SK-N-SH (cell line): ENCODE results near the gene LGR6. TPM values are rescaled to one million over a fixed set of nuclear protein-coding genes. Genes with fewer than 3 reads are reported as not detected.
"Not testable (repeated sequence)": the region's sequence is repeated elsewhere in the genome, so short reads cannot be mapped to it uniquely, and the experiment has no call there.

ENCODE experiments used
- CTCF ChIA-PET: fragments of 300-600, 350-600 bp; formaldehyde crosslinking; extraction: SDS; loops from one replicate; lab custom pipeline; 2021; lab: Yijun Ruan, JAX
- POLR2A ChIA-PET: fragments of 350-600 bp; sonication (Branson Sonifier 250); formaldehyde crosslinking; extraction: SDS; loops from one replicate; lab custom pipeline; 2020; ENCODE audit warnings: antibody characterized with exemption, inconsistent platforms; lab: Yijun Ruan, JAX
- DNase-seq: peaks from one replicate; pipeline ENCODE4 v3.0.0; 2012
- H2AFZ ChIP-seq: fragments of 200-600 bp; sonication (generic); 2 replicates; pipeline ENCODE4 v1.8.1; 2016; ENCODE audit warnings: antibody characterized with exemption, mild to moderate bottlenecking, low read depth
- H3F3A ChIP-seq: fragments of 200-600 bp; sonication (generic); replicated peaks from 2 replicates; pipeline ENCODE3; 2016; ENCODE audit warnings: antibody characterized with exemption, mild to moderate bottlenecking; ENCODE audit not compliant: insufficient read depth
- H3K27ac ChIP-seq, 2 experiments: fragments of 200-500 bp in 1 of 2; fragments of 200-600 bp in 1 of 2; sonication (Bioruptor generic) in 1 of 2; sonication (generic), shearing (Covaris generic) in 1 of 2; 2 replicates each; pipeline versions ENCODE4 v1.5.1 to v1.6.1; 2014 to 2016; ENCODE audit warnings: low read depth in 2 of 2, inconsistent platforms in 1 of 2, low read length in 1 of 2, mild to moderate bottlenecking in 1 of 2, mixed read lengths in 1 of 2
- H3K27me3 ChIP-seq: fragments of 200-600 bp; sonication (generic), shearing (Covaris generic); 2 replicates; pipeline ENCODE4 v1.6.1; 2016; ENCODE audit warnings: mixed run types; ENCODE audit not compliant: insufficient read depth
- H3K36me3 ChIP-seq, 2 experiments: fragments of 200-500 bp in 1 of 2; fragments of 200-600 bp in 1 of 2; sonication (Bioruptor generic) in 1 of 2; sonication (generic) in 1 of 2; replicated peaks in 1 of 2; 2 replicates each; pipeline versions ENCODE3 to v1.5.1; 2014 to 2016; ENCODE audit warnings: low read length in 1 of 2, mild to moderate bottlenecking in 1 of 2; ENCODE audit not compliant: insufficient read depth in 2 of 2, control insufficient read depth in 1 of 2
- H3K4me1 ChIP-seq, 2 experiments: fragments of 200-500 bp in 1 of 2; fragments of 200-600 bp in 1 of 2; sonication (Bioruptor generic) in 1 of 2; sonication (generic), shearing (Covaris generic) in 1 of 2; 2 replicates each; pipeline versions ENCODE4 v1.5.1 to v1.6.1; 2014 to 2016; ENCODE audit warnings: low read depth in 1 of 2, low read length in 1 of 2, mixed run types in 1 of 2; ENCODE audit not compliant: insufficient read depth in 2 of 2, control insufficient read depth in 1 of 2
- H3K4me2 ChIP-seq: fragments of 200-600 bp; sonication (generic), shearing (Covaris generic); 2 replicates; pipeline ENCODE4 v1.6.1; 2017; ENCODE audit warnings: mixed run types
- H3K4me3 ChIP-seq, 2 experiments: fragments of 200-500 bp in 1 of 2; fragments of 200-600 bp in 1 of 2; sonication (Bioruptor generic) in 1 of 2; sonication (generic), shearing (Covaris generic) in 1 of 2; 2 replicates each; pipeline versions ENCODE4 v1.5.1 to v1.8.1; 2014 to 2016; ENCODE audit warnings: low read depth in 2 of 2, inconsistent platforms in 1 of 2, low read length in 1 of 2, mild to moderate bottlenecking in 1 of 2, mixed read lengths in 1 of 2, moderate library complexity in 1 of 2
- H3K79me2 ChIP-seq: fragments of 200-600 bp; sonication (generic); 2 replicates; pipeline ENCODE4 v1.8.1; 2017; ENCODE audit warnings: mild to moderate bottlenecking; ENCODE audit not compliant: insufficient read depth
- H3K9ac ChIP-seq: fragments of 200-600 bp; sonication (generic); 2 replicates; pipeline ENCODE4 v1.6.1; 2017; ENCODE audit warnings: mixed run types
- H3K9me2 ChIP-seq: fragments of 200-600 bp; sonication (generic); 2 replicates; pipeline ENCODE4 v1.6.1; 2017; ENCODE audit warnings: mixed run types
- H3K9me3 ChIP-seq: fragments of 200-600 bp; sonication (generic); 2 replicates; pipeline ENCODE4 v1.6.1; 2017; ENCODE audit warnings: mixed run types, mild to moderate bottlenecking, moderate library complexity
- H4K20me1 ChIP-seq: fragments of 200-600 bp; sonication (generic); 2 replicates; pipeline ENCODE4 v1.6.1; 2017; ENCODE audit warnings: mild to moderate bottlenecking, mixed run types; ENCODE audit not compliant: insufficient read depth
- FOSL2 ChIP-seq: IDR thresholded peaks from 2 replicates; pipeline ENCODE4 v1.4.0; 2012; ENCODE audit warnings: low read depth, mild to moderate bottlenecking, moderate library complexity, borderline replicate concordance
- FOXJ3 ChIP-seq: sonication (generic); formaldehyde crosslinking; IDR thresholded peaks from 2 replicates; pipeline ENCODE4 v1.5.1; 2020; ENCODE audit warnings: mild to moderate bottlenecking, missing genetic modification reagents
- MAX ChIP-seq: IDR thresholded peaks from 2 replicates; pipeline ENCODE4 v1.4.0; 2012; ENCODE audit warnings: low read depth
- MXI1 ChIP-seq: IDR thresholded peaks from 2 replicates; pipeline ENCODE4 v1.6.1; 2012; ENCODE audit warnings: mild to moderate bottlenecking, low read depth, low read length, improper control_type of control experiment
- REST ChIP-seq: IDR thresholded peaks from 2 replicates; pipeline ENCODE4 v1.6.1; 2012; ENCODE audit warnings: mild to moderate bottlenecking, low read depth, low read length, moderate library complexity
- SIN3A ChIP-seq: IDR thresholded peaks from 2 replicates; pipeline ENCODE4 v1.6.1; 2012; ENCODE audit warnings: low read depth, mild to moderate bottlenecking, low read length, moderate library complexity, borderline replicate concordance
- SMC3 ChIP-seq: IDR thresholded peaks from 2 replicates; pipeline ENCODE4 v1.6.1; 2012; ENCODE audit warnings: low read depth, low read length, improper control_type of control experiment
- TCF12 ChIP-seq: IDR thresholded peaks from 2 replicates; pipeline ENCODE4 v1.4.0; 2012
- TEAD4 ChIP-seq: IDR thresholded peaks from 2 replicates; pipeline ENCODE4 v1.4.0; 2012; ENCODE audit warnings: mild to moderate bottlenecking, borderline replicate concordance; ENCODE audit not compliant: insufficient read depth
- YY1 ChIP-seq: IDR thresholded peaks from 2 replicates; pipeline ENCODE4 v1.4.0; 2012; ENCODE audit warnings: low read depth, mild to moderate bottlenecking
- WGBS: methylation state at CpG from one replicate; pipeline ENCODE4 v1.1.6; 2017; ENCODE audit warnings: low lambda C conversion rate; 5-methylcytosine and 5-hydroxymethylcytosine counted together
- polyA plus RNA-seq, 3 experiments: library from polyadenylated mRNA; depleted of rRNA; stranded (reverse); fragments of >200 nt; gene quantifications; 2 replicates each; pipeline ENCODE4 v1.2.3, GENCODE V29; 2012
- TF ChIP-seq, protein P1 (sequence below): IDR thresholded peaks from 2 replicates; pipeline ENCODE4 v1.4.0; 2012; ENCODE audit warnings: low read depth, borderline replicate concordance
- TF ChIP-seq, protein P2 (sequence below): IDR thresholded peaks from 2 replicates; pipeline ENCODE4 v1.4.0; 2012; ENCODE audit warnings: low read depth, borderline replicate concordance

LGR6 gene
- polyA plus RNA-seq, 1 of the 3 experiments (the other 2 are of a cell fraction): 0.03 TPM

DNA sequence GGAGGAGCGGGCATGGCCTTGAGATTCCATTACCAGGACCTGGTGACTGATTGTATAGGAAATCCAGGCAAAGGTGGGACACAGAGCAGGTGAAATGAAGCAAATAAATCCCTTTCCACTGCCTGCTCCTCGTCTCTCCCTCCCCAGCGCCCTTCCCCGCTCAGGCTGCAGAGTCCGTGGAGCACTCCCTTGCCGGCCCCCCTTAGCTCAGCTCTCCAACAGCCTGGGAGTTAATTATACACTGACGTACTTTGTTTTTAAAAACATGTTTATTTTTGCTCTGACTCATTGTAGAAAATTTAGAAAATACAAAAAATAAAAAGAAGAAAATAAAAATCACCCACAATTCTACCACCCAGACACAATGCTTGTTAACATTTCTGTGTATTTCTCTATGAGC, 61.7 kb downstream of the LGR6 start (continued):
- TF ChIP-seq FOXJ3 (no peak), YY1 (no peak), TEAD4 (no peak)

DNA sequence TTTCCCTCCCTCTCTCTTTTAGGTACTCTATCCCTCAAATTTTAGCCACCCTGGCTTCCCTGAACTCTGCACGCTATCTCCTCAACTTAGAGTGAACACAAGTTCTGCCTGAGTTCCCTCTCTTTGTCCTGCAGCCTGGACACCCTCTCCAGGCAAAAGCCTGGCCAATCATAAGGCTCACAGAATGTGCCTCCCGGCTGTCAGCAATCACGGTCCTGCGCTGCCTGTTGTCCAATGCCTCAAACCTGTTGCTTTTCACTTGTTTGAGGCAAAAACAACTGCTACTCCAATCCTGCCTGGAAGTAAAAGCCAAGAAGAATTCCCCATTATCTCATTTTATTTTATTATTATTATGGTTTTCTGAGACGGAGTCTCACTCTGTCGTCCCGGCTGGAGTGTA, 66.1 kb downstream of the LGR6 start:
- ChIA-PET POLR2A (no interaction called here), CTCF (no interaction called here)
- Histone ChIP-seq H3K9ac (no peak overlapping the region), H2AFZ (no peak overlapping the region), H3K9me2 (no peaks in the 10 kb centered on the region), H3K4me1 (no peaks in the 10 kb centered on the region), H3K27ac (no peak overlapping the region), H3K9me3 (no peaks in the 10 kb centered on the region; the same call in 1 of the 2 replicates), H3K79me2 (no peaks in the 10 kb centered on the region), H3K27me3 (peaks cover 24% of the 10 kb centered on the region), H3K4me2 (no peak overlapping the region), H4K20me1 (no peaks in the 10 kb centered on the region), H3F3A (peaks cover 3% of the 10 kb centered on the region), H3K4me3 (no peak overlapping the region), H3K36me3 (no peaks in the 10 kb centered on the region)
- 84% methylated on average over 7 of the region's 7 CpGs for WGBS
- no peak for TF ChIP-seq SIN3A
- TF ChIP-seq, protein P1, sequence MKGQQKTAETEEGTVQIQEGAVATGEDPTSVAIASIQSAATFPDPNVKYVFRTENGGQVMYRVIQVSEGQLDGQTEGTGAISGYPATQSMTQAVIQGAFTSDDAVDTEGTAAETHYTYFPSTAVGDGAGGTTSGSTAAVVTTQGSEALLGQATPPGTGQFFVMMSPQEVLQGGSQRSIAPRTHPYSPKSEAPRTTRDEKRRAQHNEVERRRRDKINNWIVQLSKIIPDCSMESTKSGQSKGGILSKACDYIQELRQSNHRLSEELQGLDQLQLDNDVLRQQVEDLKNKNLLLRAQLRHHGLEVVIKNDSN: no peak
- TF ChIP-seq, protein P2, sequence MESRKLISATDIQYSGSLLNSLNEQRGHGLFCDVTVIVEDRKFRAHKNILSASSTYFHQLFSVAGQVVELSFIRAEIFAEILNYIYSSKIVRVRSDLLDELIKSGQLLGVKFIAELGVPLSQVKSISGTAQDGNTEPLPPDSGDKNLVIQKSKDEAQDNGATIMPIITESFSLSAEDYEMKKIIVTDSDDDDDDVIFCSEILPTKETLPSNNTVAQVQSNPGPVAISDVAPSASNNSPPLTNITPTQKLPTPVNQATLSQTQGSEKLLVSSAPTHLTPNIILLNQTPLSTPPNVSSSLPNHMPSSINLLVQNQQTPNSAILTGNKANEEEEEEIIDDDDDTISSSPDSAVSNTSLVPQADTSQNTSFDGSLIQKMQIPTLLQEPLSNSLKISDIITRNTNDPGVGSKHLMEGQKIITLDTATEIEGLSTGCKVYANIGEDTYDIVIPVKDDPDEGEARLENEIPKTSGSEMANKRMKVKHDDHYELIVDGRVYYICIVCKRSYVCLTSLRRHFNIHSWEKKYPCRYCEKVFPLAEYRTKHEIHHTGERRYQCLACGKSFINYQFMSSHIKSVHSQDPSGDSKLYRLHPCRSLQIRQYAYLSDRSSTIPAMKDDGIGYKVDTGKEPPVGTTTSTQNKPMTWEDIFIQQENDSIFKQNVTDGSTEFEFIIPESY: no peak
- TF ChIP-seq MXI1: no peak
- TF ChIP-seq TCF12: no peak
- no peak for TF ChIP-seq FOSL2
- no peak for TF ChIP-seq MAX
- TF ChIP-seq SMC3: no peak
- no peak for TF ChIP-seq REST
- DNase-seq: no peak

- H3K4me1 ChIP-seq, H3K4me3 ChIP-seq, H3K79me2 ChIP-seq, H3K9me3 ChIP-seq, CTCF ChIA-PET, DNase-seq, POLR2A ChIA-PET, H3K27ac ChIP-seq, H3K36me3 ChIP-seq, H2AFZ ChIP-seq, H4K20me1 ChIP-seq, H3F3A ChIP-seq, H3K9me2 ChIP-seq, H3K4me2 ChIP-seq, H3K9ac ChIP-seq: not testable (repeated sequence)
- 73% methylated on average over 3 of the region's 4 CpGs for WGBS
- H3K27me3 ChIP-seq: peaks cover 40% of the 10 kb centered on the region
Measured at GRCh38 chr1:202261209-202261958, 67.8 kb downstream of the LGR6 start.
